ENCODE results near the gene DDX1.

DNA sequence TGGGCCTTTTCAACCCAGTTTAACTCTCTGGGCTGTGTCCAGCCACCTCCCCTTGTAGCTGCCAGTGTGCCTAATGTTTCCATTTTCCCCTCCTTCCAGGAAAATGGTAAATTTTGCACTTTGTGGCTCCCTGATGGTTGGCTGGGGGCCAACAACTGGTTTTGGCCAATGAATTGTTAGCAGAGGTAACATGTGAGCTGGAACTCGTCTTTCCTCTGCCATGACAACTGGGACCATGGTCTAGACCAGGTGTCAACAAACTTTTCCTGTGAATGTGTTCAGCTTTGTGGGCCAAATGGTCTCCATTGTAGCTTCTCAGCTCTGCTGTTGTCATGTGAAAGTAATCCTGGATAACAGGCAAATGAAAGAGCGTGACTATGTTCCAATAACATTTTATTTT is 87.2 kb downstream of the DDX1 start:
- TF ChIP-seq NFRKB (IDR thresholded peaks at IDR 0.05) (no peak), BHLHE40 (IDR thresholded peaks at IDR 0.05; ENCODE audit: borderline replicate concordance) (no peak), ARNT (IDR thresholded peaks at IDR 0.05) (no peak), TARDBP (IDR thresholded peaks at IDR 0.05) (no peak), FOXM1 (IDR thresholded peaks at IDR 0.05; ENCODE audit: borderline replicate concordance) (no peak), FOXK2 (IDR thresholded peaks at IDR 0.05) (no peak), SP1 (IDR thresholded peaks at IDR 0.05) (no peak)
- TF ChIP-seq, protein P1, sequence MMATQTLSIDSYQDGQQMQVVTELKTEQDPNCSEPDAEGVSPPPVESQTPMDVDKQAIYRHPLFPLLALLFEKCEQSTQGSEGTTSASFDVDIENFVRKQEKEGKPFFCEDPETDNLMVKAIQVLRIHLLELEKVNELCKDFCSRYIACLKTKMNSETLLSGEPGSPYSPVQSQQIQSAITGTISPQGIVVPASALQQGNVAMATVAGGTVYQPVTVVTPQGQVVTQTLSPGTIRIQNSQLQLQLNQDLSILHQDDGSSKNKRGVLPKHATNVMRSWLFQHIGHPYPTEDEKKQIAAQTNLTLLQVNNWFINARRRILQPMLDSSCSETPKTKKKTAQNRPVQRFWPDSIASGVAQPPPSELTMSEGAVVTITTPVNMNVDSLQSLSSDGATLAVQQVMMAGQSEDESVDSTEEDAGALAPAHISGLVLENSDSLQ (IDR thresholded peaks at IDR 0.05) = no peak

Measured in HEK293T (cell line).